Activated naive CD4-positive, alpha-beta T cell treated with Interleukin-2 at 50 U/mL for 16 hours (primary cell): Measurements from ENCODE around the gene TH.

ENCODE experiments used
- DNase-seq: peaks from one replicate; pipeline ENCODE4 v3.0.0-alpha.2; 2020

The TH gene

DNA sequence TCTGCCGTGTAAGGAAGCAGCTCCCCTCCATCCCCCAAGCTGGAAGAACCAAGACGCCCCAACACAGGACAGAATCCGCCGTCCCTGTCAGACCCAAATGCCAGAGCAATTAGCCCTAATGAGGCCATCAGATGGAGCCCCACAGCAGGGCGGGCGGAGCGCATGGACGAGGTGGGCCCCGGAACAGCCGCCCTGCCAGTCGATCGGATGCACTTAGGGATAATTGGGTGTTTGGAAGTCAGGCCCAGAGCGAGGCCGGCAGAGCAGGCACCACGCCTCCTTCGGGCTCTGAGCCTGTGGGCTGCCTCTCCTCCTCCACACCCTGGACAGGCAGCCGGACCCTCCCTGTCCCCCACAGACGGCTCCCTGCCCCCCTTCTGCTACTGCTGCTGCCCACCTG, 5.5 kb upstream of the TH start:
- DNase-seq, result no peak

GRCh38 chr11:2176389-2176900, 4.8 kb upstream of the TH start:
- no peak for DNase-seq

DNA sequence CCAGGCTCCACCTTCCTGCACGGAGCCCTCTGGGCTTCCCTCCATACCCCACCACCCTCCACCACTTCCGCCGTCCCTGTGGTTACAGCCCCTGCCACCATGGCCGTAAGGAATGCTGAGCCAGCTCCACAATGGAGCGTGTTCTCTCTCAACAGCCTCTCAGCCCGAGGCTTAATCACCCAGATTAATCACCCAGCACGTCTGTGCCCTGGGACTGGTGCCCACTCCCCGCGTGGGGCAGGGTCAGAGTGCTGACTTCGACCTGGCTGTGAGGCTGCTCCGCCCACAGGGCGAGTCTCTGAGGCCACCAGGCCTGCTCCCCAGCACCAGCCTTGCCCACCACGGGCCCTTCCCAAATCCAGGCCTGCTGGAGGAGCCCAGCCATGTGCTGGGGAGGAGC, 4.0 kb upstream of the TH start:
- no peak for DNase-seq

DNA sequence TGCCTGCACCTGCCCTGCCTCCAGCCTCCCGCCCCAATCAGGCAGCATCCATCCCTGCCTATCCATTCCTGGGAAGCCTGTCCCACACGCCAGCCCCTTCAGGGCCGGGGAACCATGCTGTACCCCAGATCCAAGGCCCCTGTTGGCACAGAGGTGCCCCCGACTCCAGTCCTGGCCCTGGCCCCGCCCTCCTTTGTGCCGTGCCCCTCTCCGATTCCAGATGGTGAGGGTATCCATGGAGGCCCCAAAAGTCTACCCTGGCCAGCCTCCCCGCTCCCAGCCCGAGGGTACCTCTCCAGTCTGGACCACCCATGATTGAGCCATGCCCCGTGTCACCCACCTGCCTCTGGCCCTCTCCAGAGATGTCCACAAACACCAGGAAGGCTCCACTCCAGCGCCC, 2.7 kb upstream of the TH start:
- no peak for DNase-seq

DNA sequence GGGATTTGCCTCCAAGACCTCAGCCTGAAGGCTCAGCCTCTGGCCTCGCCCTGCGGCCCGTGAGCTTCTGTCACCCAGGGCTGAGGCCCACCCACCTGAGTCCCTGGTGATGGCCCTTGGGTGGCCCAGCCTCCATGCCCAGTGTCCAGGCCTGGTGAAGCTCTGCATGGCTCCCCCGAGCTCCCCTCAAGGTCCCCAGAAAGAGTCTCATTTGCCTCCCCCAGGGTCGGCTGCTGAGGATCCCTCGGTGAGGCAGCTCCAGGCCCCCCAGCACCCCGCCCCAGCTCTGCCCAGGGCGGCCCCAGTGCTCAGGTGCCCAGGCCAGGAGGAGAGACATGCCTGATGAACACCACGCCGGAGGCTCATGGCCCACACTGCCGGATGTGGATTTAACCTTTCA, 2.1 kb upstream of the TH start:
- DNase-seq, result no peak

DNA sequence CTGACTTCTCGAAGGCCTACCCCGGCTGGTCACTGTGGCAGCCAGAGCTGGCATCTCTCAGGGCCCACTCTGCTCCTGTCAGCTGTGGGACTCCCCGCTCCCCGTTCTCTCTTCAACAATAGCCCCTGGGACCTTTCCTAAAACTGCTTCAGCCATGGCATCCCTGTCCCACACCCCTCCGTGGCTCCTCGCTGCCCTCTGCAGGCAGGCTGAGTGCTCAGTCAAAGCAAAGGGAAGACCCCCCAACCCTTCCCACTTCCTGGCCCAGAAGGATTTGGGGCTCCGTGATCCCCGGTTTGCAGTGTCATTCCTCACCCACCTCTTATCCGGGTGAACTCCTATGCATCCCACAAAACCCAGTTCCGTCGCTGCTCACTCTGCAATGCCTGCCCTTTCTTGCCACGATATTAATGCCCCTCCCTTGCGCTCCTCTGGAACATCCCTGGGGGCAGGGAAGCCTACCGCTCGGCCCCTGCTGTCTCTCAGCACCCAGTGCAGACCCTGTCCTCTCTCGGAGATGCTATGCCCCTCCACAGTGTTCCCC, 1.6 kb upstream of the TH start:
- no peak for DNase-seq

DNA sequence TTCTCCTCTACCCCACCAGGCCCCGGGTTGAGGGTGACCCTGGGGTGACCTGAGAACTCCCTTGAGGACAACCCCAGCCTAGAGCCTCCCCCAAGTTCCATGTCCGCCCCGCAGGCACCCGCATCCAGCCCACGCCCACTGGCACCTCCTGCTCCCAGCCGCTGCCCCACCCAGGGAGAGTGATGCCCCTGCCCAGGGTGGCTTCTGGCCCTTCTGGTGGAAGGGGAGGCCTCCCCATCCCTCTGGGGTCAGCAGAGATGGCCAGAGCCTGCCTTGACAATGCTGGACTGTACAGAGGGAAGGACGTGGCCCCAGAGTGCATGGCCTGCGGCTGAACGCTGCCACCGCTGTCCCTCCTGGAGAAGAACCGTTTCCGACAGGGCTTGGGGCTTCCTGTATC, 1.1 kb upstream of the TH start:
- no peak for DNase-seq

GRCh38 chr11:2169626-2170570, 1.7 kb downstream of the TH start:
- no peak for DNase-seq

DNA sequence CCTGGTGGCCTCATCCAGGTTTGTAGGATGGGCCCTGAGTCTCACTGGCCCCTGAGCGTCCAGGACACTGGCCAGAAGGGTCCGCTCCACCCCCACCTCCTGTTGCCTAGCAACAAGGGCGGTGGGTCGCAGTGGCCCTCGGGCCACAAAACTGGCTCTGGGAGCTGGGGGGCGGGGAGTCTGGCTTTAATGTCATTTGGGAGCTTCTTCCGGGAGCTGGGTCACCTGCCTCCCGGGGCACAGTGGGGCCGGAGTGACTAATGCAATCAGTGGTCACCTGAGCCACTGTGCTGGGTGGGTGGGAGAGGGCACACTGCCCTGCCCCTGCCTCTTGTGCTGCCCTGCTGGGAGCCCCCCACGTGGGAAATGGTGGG, 2.6 kb downstream of the TH start:
- no peak for DNase-seq

- no peak for DNase-seq
Measured at GRCh38 chr11:2168286-2169004, 3.2 kb downstream of the TH start.

GRCh38 chr11:2167141-2168045, 4.2 kb downstream of the TH start:
- no peak for DNase-seq

DNA sequence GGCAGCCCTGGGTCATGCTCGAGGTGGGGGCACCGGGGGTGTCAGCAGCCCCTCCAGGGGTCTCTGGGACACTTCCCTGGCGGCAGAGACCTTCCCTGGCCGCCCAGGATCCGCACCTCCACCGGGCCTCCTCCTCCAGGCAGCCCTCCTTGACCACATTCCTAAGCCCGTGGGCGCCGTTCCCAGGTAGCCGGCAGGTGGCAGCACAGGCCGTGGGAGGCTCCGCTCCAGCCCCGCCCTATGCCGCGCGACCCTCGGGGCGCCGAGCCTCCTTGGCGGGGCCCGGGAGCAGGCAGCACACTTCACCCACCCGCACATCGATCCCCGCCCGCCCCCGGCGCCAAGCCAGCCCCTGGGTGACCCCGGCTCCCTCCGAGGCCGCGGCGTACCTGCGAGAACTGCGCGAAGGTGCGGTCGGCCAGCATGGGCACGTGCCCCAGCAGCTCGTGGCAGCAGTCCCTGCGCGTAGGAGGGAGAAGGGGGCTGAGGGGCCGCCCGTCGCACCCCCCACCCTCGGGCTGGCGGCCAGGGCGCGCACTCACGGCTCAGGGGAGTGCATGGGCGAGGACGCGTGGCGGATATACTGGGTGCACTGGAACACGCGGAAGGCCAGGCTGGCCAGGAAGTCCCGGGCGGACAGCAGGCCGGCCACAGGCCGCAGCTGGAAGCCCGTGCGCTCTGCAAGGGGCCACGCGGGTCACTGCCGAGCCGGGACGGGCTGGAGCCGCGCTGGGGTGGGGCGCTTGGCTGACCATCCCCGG, 5.3 kb downstream of the TH start:
- peak; percentile 36 for DNase-seq

DNA sequence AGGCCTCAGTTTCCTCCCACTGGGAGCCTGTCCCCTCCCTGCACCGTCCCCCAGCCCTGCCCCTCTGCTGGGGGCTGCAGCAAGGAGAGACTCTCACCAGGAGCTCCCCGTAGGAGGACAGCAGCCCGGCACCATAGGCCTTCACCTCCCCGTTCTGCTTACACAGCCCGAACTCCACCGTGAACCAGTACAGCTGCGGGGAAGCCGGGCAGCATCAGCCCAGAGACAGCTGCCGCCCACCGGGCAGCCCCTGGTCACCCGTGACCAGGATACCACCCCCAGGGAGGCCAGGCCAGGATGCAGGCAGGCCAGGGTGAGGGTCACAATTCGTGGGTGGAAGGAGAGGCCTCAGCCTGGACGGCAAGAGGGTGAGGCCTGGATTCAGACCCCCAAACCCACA, 6.0 kb downstream of the TH start:
- DNase-seq, result no peak

GRCh38 chr11:2164861-2165555, 6.6 kb downstream of the TH start:
- no peak for DNase-seq

DNA sequence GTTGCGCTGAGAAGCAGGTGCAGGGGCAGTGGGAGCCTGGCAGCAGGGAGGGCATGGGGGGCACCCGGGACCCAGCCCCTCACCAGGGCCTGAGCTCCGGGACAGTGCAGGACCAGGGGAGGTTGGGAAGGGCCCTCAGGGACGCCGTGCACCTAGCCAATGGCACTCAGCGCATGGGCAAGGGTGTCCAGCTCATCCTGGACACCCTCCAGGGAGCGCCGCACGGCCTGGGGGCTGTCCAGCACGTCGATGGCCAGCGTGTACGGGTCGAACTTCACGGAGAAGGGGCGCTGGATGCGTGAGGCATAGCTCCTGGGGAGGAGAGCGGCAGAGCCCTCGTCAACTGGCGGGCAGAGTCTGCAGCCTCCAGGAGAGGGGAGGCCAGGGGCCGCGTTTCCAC, 7.5 kb downstream of the TH start:
- DNase-seq, result no peak

GRCh38 chr11:2163428-2163978, 8.1 kb downstream of the TH start:
- DNase-seq, result no peak

GRCh38 chr11:2160736-2161259, 10.8 kb downstream of the TH start, which contains the start of gene INS:
Gene INS (minus strand): TSS chr11:2161209. CDS start chr11:2160971, 238 bp downstream.
- DNase-seq, result no peak

GRCh38 chr11:2159536-2160413, 11.8 kb downstream of the TH start:
- DNase-seq, result no peak

DNA sequence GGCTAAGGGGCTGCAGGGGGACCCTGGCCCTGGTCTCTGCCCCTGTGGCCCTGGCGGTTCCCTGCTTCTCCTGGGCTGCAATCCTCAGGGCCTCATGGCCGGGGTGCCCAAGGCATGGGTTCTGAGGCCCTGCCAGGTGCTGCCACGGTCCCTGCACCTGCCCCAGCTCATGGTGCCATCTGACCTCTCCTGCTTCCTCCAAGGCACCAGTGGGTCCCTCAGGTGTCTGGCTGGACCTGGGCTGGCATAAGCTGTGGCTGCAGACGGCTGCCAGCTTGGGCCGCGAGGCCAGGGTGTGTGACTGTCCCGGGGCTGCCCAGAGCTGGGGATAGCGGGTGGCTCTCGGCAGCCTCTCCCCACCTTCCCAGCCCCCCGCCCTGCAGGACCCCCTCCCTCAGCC, 12.6 kb downstream of the TH start:
- DNase-seq, result no peak
